Vagina (tissue), 2 donors: ENCODE data around the gene MCF2L. TPM values are rescaled to one million over a fixed set of nuclear protein-coding genes. Genes with fewer than 3 reads are reported as not detected.
"Not testable (repeated sequence)": the region's sequence is repeated elsewhere in the genome, so short reads cannot be mapped to it uniquely, and the experiment has no call there.

Experiments used
- DNase-seq, 2 donors: peaks; one replicate each; pipeline ENCODE4 v3.0.0-alpha.2; 2017; ENCODE audit errors: extremely low spot score in 2 of 2
- H3K27ac ChIP-seq: fragments of 200-600 bp; sonication (generic); one replicate; pipeline ENCODE4 v1.5.1; 2019
- H3K27me3 ChIP-seq: fragments of 200-600 bp; sonication (generic); one replicate; pipeline ENCODE4 v1.5.1; 2019
- H3K36me3 ChIP-seq, 2 donors: fragments of 200-600 bp; sonication (generic); one replicate each; pipeline ENCODE4 v1.5.1; 2017 to 2019
- H3K4me1 ChIP-seq: fragments of 200-600 bp; sonication (generic); one replicate; pipeline ENCODE4 v1.5.1; 2019
- H3K4me3 ChIP-seq, 2 donors: fragments of 200-600 bp; sonication (generic); 1 replicate in 1 of 2; 2 replicates in 1 of 2; pipeline ENCODE4 v1.5.1; 2016 to 2019
- H3K9me3 ChIP-seq: fragments of 200-600 bp; sonication (generic); one replicate; pipeline ENCODE4 v1.5.1; 2019
- CTCF ChIP-seq, 3 experiments: fragments of 450-650 bp in 2 of 3; fragments of 200-600 bp in 1 of 3; sonication (generic) in 1 of 3; IDR thresholded peaks; one replicate each; pipeline ENCODE4 v1.5.1; 2017 to 2019; ENCODE audit warnings: antibody characterized with exemption in 3 of 3, mild to moderate bottlenecking in 2 of 3, moderate library complexity in 2 of 3
- POLR2A ChIP-seq, 2 donors: fragments of 450-650 bp; IDR thresholded peaks; one replicate each; pipeline ENCODE4 v1.6.1; 2017; ENCODE audit warnings: antibody characterized with exemption in 2 of 2, mild to moderate bottlenecking in 2 of 2, moderate library complexity in 2 of 2
- POLR2AphosphoS5 ChIP-seq, 2 donors: sonication (generic); formaldehyde crosslinking; IDR thresholded peaks; one replicate each; pipeline ENCODE4 v1.9.0; 2017; ENCODE audit warnings: antibody characterized with exemption in 2 of 2, mild to moderate bottlenecking in 2 of 2, low read depth in 1 of 2; ENCODE audit not compliant: insufficient read depth in 1 of 2
- intact Hi-C: fragments of 100-400 bp; cut with DNase I; formaldehyde crosslinking; loops from one replicate; pipeline ENCODE4 v1.15.1; 2023
- total RNA-seq: library from RNA; depleted of rRNA; stranded (reverse); fragments of >200 nt; gene quantifications from one replicate; pipeline ENCODE4 v1.2.3, GENCODE V29; 2016

Gene MCF2L
- total RNA-seq, 1 donor from 2014 or later: 45.4 TPM

- no peak for DNase-seq
- no peaks in the 10 kb centered on the region for H3K27me3 ChIP-seq
- peaks cover 0 to 5% of the 10 kb centered on the region in 2 donors for H3K36me3 ChIP-seq
- H3K4me3 ChIP-seq: no peak overlapping the region
- H3K9me3 ChIP-seq: no peaks in the 10 kb centered on the region
- intact Hi-C loops: no loop called here
- no peaks in the 10 kb centered on the region for H3K4me1 ChIP-seq
- TF ChIP-seq POLR2AphosphoS5 (IDR thresholded peaks at IDR 0.05; ENCODE audit: insufficient read depth in 1 of 2, low read depth in 1 of 2) (no peak), CTCF (IDR thresholded peaks at IDR 0.05) (no peak), POLR2A (IDR thresholded peaks at IDR 0.05) (no peak)
- no peak overlapping the region for H3K27ac ChIP-seq
These were observed 109.2 kb downstream of the MCF2L start for GRCh38 chr13:113077953-113078901.

- Histone ChIP-seq H3K27ac (no peak overlapping the region), H3K4me3 (no peak overlapping the region), H3K4me1 (peaks cover 4% of the 10 kb centered on the region), H3K36me3 (peaks cover 0 to 5% of the 10 kb centered on the region in 2 donors), H3K27me3 (no peaks in the 10 kb centered on the region), H3K9me3 (no peaks in the 10 kb centered on the region)
- TF ChIP-seq POLR2A (IDR thresholded peaks at IDR 0.05): no peak
- TF ChIP-seq POLR2AphosphoS5 (IDR thresholded peaks at IDR 0.05; ENCODE audit: insufficient read depth in 1 of 2, low read depth in 1 of 2): no peak
- DNase-seq: no peak
- intact Hi-C loops: no loop called here
These were observed 110.1 kb downstream of the MCF2L start for GRCh38 chr13:113078902-113079780.

- intact Hi-C loops, H3K36me3 ChIP-seq, H3K4me3 ChIP-seq, H3K27me3 ChIP-seq, H3K9me3 ChIP-seq, H3K27ac ChIP-seq, DNase-seq, H3K4me1 ChIP-seq: not testable (repeated sequence)
These were observed 110.7 kb downstream of the MCF2L start for GRCh38 chr13:113079781-113080080.

GRCh38 chr13:113080361-113080831 lies 111.4 kb downstream of the MCF2L start:
- Histone ChIP-seq H3K27ac (no peak overlapping the region), H3K9me3 (no peaks in the 10 kb centered on the region), H3K27me3 (no peaks in the 10 kb centered on the region), H3K36me3 (no peaks in the 10 kb centered on the region), H3K4me3 (no peak overlapping the region), H3K4me1 (peaks cover 4% of the 10 kb centered on the region)
- no peak for TF ChIP-seq CTCF (IDR thresholded peaks at IDR 0.05)
- TF ChIP-seq POLR2AphosphoS5 (IDR thresholded peaks at IDR 0.05; ENCODE audit: insufficient read depth in 1 of 2, low read depth in 1 of 2): peak in 1 of 2 donors; percentile 9
- DNase-seq: no peak
- intact Hi-C loops: no loop called here

GRCh38 chr13:113080901-113081521 lies 112.0 kb downstream of the MCF2L start:
- no peaks in the 10 kb centered on the region for H3K9me3 ChIP-seq
- no peaks in the 10 kb centered on the region for H3K36me3 ChIP-seq
- no peak overlapping the region for H3K4me3 ChIP-seq
- no peak for DNase-seq
- no peak overlapping the region for H3K27ac ChIP-seq
- intact Hi-C loops: no loop called here
- peaks cover 4% of the 10 kb centered on the region for H3K4me1 ChIP-seq
- H3K27me3 ChIP-seq: no peaks in the 10 kb centered on the region
- TF ChIP-seq CTCF (IDR thresholded peaks at IDR 0.05) (no peak), POLR2AphosphoS5 (IDR thresholded peaks at IDR 0.05; ENCODE audit: insufficient read depth in 1 of 2, low read depth in 1 of 2) (no peak), POLR2A (IDR thresholded peaks at IDR 0.05) (no peak)
